IPS-NIHi11 (cell line): ENCODE measurements around the gene SYTL3.

Source experiments
- DNase-seq: peaks from one replicate; pipeline ENCODE4 v3.0.0; 2012; ENCODE audit warnings: mixed read lengths, low spot score

The SYTL3 gene

DNA sequence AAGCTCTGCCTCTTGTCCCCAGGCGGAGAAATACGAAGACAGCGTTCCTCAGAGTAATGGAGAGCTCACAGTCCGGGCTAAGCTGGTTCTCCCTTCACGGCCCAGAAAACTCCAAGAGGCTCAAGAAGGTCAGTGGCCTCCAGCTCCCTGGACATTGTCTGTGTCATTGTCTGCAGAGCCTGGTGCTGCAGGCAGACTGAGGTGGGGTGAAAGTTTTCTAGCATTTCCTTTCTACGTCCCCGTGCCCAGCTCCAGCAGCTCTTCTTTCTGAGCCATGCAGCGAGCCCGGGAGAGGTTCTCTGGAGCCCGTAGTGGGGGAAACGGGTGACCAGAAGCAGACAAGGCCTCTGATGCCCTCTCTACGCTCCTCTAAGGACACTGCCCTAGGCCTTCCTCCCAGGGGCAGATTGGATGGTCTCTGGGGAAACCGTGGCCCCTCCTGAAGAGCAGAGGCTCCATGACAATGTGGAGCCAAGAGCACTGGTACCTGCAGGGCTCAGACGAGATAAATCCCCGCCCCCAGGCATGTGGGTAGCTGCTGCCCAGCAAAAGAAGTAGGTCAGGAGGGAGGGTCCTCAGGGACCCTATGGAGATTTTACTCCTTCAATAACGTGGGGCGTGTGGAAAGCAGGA lies 110.9 kb downstream of the SYTL3 start:
- DNase-seq: no peak

- no peak for DNase-seq
Measured at GRCh38 chr6:158761746-158762145, 111.9 kb downstream of the SYTL3 start.

- DNase-seq: no peak
Measured at GRCh38 chr6:158762787-158763433, 113.1 kb downstream of the SYTL3 start.

DNA sequence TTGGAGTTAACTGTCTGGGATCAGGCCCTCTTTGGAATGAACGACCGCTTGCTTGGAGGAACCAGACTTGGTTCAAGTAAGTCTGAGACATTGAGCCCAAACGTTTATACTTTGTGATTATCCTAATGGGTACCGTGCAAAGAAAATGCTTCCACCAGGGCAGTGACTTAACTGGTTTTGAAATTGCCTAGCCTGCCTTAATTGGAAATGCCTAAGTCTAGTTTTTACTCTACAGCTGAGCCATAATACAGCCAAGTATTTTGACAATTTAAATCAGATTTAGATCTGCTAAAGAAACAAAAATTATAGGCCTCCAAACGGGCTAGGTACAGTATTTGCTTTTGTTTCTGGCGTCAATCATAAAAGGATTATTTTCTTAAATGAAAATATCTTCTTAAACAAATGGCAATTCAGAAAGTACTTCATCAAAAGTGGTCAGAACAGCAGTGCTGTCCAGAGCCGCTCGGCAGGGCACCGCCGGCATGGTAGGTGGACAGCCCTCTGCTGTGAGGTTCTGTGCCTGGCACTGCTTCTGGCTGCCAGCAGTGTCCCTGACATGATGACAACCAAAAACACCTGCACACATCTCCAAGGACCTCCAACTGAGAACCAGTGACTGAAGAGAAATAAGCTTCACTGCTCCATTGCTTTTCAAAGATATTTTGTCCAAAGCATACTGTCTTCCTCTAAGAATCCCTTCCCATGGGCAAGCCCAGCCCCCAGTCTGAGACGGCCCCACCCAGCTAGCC lies 113.8 kb downstream of the SYTL3 start:
- DNase-seq: no peak

DNA sequence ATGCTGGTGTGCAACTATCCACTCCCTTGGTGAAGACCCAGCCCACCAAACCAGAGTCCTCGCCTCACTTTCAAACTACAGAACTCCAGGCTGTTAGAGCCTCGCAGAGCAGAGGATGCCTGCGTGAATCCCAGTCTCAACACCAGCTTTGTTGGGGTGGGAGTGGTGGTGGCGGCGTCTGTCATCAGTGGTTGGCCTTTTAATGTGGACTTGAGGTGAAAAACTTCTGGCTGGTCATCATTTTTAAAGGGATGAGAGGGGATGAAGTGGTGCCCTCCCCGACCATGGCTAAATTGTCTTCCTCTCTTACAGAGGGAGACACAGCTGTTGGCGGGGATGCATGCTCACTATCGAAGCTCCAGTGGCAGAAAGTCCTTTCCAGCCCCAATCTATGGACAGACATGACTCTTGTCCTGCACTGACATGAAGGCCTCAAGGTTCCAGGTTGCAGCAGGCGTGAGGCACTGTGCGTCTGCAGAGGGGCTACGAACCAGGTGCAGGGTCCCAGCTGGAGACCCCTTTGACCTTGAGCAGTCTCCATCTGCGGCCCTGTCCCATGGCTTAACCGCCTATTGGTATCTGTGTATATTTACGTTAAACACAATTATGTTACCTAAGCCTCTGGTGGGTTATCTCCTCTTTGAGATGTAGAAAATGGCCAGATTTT lies 114.5 kb downstream of the SYTL3 start:
- no peak for DNase-seq

DNA sequence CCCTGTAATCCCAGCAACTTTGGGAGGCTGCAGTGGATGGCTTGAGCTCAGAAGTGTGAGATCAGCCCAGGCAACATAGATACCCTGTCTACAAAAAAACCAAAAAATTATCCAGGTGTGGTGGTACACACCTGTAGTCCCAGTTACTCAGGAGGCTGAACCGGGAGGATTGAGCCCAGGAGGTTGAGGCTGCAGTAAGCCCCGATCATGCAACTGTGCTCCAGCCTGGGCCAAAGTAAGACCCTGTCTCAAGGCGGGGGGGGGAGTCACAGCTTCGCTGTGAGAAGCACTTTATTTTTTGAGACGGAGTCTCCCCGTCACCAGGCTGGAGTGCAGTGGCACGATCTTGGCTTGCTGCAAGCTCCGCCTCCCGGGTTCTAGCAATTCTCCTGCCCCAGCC lies 115.1 kb downstream of the SYTL3 start:
- no peak for DNase-seq

DNA sequence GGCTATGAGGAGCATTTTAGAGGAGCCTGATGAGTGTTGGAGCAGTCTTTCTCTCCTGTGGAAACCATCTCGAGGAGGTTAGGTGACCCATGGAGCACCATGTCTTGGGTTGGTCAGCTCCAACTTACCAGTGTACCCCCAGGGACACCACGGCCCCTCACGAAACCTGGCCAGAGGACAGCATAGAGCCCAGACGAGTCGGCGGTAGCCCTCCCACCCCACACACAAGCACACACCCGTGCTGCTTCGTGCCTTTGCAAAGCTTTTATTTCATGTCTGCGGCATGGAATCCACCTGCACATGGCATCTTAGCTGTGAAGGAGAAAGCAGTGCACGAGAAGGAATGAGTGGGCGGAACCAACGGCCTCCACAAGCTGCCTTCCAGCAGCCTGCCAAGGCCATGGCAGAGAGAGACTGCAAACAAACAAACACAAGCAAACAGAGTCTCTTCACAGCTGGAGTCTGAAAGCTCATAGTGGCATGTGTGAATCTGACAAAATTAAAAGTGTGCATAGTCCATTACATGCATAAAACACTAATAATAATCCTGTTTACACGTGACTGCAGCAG lies 115.7 kb downstream of the SYTL3 start:
- no peak for DNase-seq

GRCh38 chr6:158766621-158767455 lies 117.0 kb downstream of the SYTL3 start:
- DNase-seq: no peak

GRCh38 chr6:158767709-158768108 lies 117.9 kb downstream of the SYTL3 start:
- DNase-seq: no peak

GRCh38 chr6:158768436-158768835 lies 118.6 kb downstream of the SYTL3 start:
- DNase-seq: no peak

- no peak for DNase-seq
Measured at GRCh38 chr6:158769234-158769770, 119.4 kb downstream of the SYTL3 start.

DNA sequence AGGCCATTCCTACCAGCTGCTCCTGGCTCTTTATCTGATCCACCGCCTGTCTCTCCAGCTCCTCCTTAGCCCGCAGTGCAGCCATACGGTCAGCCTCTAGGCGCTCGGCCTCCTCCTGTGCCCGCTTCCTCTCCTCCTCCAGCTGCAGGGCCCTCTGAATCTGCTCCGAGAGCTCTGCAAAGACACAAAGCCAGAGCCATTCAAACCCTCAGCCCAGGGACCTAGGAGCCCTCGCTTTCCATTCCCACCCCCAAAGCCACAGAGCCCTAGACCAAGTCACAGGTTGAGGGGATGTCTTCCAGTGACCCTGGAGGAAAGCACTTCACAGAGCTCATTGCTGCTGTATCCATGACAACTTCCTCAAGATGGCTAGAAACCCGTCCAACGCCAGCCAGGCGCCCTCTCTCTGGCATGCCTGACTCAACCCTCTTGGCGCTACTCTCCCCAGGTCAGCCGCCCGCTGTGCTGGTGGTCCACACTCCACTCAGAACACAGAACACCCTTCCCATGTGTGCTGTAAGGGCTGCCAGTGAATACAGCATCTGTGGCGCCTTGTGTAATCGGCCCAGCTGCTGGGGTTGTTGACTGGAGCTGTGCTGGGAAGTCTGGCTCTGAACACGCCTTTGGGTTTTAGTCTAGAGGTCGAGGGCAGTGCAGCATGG lies 120.0 kb downstream of the SYTL3 start:
- no peak for DNase-seq

DNA sequence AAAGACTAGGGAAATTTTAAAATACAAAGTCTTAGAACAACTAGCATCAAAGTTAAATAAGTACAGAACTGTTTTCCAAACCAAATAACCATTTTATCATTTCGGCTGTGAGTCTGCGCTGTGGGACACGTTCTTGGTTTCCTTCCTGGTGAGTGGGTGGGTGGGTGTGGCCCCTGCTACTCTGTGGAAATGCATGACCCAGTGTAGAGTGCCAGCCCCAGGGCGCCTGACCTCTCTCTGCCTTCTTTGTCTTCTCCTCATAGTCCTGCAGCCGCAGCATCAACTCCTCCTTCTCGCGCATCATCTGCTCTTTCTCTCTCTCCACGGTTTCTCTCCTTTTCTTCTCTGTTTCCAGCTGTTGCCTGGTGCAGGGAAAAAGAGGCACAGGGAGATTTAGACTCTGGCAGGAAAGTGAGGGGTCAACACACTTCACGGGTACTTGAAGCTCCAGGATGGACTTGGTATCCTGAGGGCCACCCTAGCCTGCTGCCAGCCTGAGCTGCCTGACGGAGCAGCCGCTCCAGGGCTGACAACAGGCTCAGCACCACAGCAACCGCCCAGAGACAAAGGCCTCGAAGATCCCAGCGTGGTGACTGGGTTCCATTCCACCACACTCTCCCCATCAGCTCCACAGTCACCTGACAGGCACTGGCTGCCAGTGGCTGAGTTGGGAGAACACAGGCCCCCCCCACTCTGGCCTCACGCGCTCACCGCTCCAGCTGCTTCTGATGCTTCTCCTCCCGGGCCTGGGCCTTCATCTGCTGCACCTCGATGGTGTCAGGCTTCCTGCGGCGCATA lies 120.9 kb downstream of the SYTL3 start:
- no peak for DNase-seq

DNA sequence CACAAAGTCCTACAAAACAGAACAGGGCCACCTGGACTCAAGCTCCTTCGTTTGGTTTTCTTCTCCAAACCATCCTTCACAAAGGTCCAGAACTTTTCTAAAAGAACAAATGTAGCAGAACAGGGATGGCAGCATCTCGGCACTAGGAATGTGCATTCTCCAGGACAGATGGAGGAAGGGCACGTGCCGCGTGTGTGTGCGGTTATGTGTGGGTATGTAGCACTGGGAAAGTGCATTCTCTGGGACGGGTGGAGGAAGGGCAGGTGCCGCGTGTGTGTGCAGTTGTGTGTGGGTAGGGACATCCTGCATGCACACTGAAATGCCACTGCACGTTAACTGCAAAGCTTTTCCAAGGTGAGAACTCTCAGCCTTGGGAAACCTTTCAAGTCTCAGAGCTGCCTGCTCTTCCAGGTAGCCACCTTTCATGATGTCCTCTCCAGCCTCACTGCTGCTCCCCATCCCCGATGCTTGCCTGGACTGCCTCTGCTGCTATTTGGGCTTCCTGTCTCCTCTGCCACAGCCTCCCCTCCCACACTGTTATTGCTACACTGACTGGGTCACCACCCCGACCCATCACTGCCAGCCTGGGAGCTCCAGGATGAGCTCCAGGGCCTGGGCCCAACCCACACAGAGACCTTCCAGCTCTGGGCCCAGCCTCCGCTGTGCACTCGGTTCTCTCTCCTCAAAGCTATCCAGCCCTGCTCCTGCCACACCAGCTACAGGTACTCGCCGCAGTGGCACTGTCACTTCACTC lies 121.7 kb downstream of the SYTL3 start:
- no peak for DNase-seq

DNA sequence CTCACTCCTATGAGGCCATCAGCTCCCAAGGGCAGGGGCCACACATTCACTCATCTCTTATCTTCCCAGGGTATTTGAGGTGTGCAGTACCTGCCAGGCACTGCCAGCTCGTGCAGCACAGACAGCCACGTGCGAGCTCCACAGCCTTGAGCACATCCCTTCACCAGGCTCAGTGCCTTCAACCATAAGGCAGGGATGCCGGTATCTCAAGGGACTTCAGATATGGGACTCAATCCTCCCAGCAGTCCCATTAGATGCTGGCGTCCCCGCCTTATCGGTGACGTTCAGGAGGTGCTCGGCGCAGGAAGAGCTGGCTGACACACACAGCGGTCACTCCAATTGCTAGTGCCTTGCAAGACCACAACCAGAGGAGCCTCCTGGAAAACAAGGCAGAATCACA lies 122.3 kb downstream of the SYTL3 start:
- DNase-seq: no peak

- DNase-seq: no peak
Measured at GRCh38 chr6:158772851-158773371, 123.1 kb downstream of the SYTL3 start.

DNA sequence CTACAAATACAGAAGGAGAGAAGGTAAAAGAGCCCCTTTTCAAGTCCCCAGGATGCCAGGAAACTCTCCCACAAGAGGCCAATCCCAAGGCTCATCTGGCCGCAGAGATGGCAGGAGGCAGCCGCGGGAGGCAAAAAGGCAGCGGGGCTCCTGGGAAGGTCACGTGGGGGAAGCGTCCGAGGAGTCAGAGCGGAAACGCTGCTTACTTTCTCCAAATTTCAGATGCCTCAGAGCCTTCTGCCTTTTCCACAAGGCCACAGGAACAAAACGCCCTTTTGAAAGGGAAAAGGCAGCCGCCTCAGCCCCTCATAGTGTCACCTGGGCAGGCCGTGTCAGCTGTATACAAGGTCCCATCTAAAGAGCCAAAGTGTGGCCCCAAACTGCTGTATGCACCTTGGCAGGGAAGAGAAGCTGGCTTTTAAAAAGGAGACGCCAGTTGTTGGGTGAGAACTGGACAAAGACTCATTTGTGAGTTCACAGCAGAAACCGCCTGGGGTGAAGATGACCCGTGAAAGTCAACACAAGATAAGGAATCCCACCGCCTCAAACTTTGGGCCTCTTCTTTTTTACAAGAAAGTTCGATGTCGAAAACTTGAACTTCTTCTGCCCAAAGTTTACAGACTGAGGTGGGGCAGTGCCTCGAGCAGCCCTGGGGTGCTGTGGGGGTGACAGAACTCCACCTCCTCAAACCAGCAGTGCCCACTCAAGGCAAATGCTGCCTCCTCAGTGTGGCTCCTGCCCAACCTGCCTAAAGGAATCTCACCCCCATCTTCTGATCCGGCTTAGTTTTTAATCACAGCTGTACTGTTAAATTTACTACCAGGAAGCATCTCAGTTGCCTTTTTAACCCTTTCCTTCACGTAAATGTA lies 124.0 kb downstream of the SYTL3 start:
- DNase-seq: no peak
